Nephron (organoid): ENCODE data around the gene NECAB2.

Source experiments
- H3K27ac Mint-ChIP-seq, 3 experiments: 2 replicates each; pipeline ENCODE4 v1.8.0; 2020; ENCODE audit warnings: mixed read lengths in 3 of 3, mild to moderate bottlenecking in 2 of 3, moderate library complexity in 1 of 3
- H3K27me3 Mint-ChIP-seq: 2 replicates; pipeline ENCODE4 v1.8.0; 2021; ENCODE audit warnings: low read depth, mild to moderate bottlenecking, moderate library complexity, mixed read lengths
- H3K36me3 Mint-ChIP-seq: 2 replicates; pipeline ENCODE4 v1.8.0; 2020; ENCODE audit warnings: low read depth, mixed read lengths
- H3K4me1 Mint-ChIP-seq: 2 replicates; pipeline ENCODE4 v1.8.0; 2020; ENCODE audit warnings: mixed read lengths
- H3K4me3 Mint-ChIP-seq, 3 experiments: 2 replicates each; pipeline ENCODE4 v1.8.0; 2020; ENCODE audit warnings: mild to moderate bottlenecking in 3 of 3, mixed read lengths in 3 of 3, moderate library complexity in 2 of 3
- H3K9me3 Mint-ChIP-seq: 2 replicates; pipeline ENCODE4 v1.8.0; 2020; ENCODE audit warnings: mixed read lengths
- CTCF ChIP-seq, 3 experiments: fragments of 200-600 bp; sonication (generic); IDR thresholded peaks; one replicate each; pipeline ENCODE4 v1.5.0; 2021; ENCODE audit warnings: antibody characterized with exemption in 3 of 3; ENCODE audit not compliant: unreplicated experiment in 3 of 3

Gene NECAB2

GRCh38 chr16:83972256-83973008 is 4.4 kb downstream of the NECAB2 start:
- Mint-ChIP-seq H3K36me3 (no peaks in the 10 kb centered on the region), H3K4me3 (no peak overlapping the region), H3K27ac (no peak overlapping the region), H3K9me3 (no peaks in the 10 kb centered on the region), H3K4me1 (no peaks in the 10 kb centered on the region), H3K27me3 (peaks cover 47% of the 10 kb centered on the region)
- TF ChIP-seq CTCF (IDR thresholded peaks at IDR 0.05; ENCODE audit: unreplicated experiment in 3 of 3): no peak

- Mint-ChIP-seq H3K9me3 (peaks cover 6% of the 10 kb centered on the region), H3K4me1 (no peaks in the 10 kb centered on the region), H3K4me3 (no peak overlapping the region), H3K27ac (no peak overlapping the region), H3K36me3 (peaks cover 3% of the 10 kb centered on the region), H3K27me3 (peaks cover 42% of the 10 kb centered on the region)
- no peak for TF ChIP-seq CTCF (IDR thresholded peaks at IDR 0.05; ENCODE audit: unreplicated experiment in 3 of 3)
These were observed 5.0 kb downstream of the NECAB2 start for GRCh38 chr16:83973077-83973476.

- no peak for TF ChIP-seq CTCF (IDR thresholded peaks at IDR 0.05; ENCODE audit: unreplicated experiment in 3 of 3)
- Mint-ChIP-seq H3K36me3 (peaks cover 9% of the 10 kb centered on the region), H3K27ac (no peak overlapping the region), H3K4me3 (no peak overlapping the region), H3K27me3 (peaks cover 44% of the 10 kb centered on the region), H3K4me1 (no peaks in the 10 kb centered on the region), H3K9me3 (peaks cover 13% of the 10 kb centered on the region)
These were observed 5.7 kb downstream of the NECAB2 start for GRCh38 chr16:83973581-83974385.

GRCh38 chr16:83974475-83974874 is 6.4 kb downstream of the NECAB2 start:
- H3K4me3 Mint-ChIP-seq: no peak overlapping the region

GRCh38 chr16:83975590-83976260 is 7.7 kb downstream of the NECAB2 start:
- Mint-ChIP-seq H3K27ac (no peak overlapping the region), H3K36me3 (peaks cover 13% of the 10 kb centered on the region), H3K9me3 (peaks cover 19% of the 10 kb centered on the region), H3K27me3 (peaks cover 29% of the 10 kb centered on the region), H3K4me3 (no peak overlapping the region), H3K4me1 (no peaks in the 10 kb centered on the region)
- TF ChIP-seq CTCF (IDR thresholded peaks at IDR 0.05; ENCODE audit: unreplicated experiment in 3 of 3): no peak

More at GRCh38 chr16:83974475-83974874, 6.4 kb downstream of the NECAB2 start:
- Mint-ChIP-seq H3K4me1 (no peaks in the 10 kb centered on the region), H3K36me3 (peaks cover 13% of the 10 kb centered on the region), H3K27me3 (peaks cover 42% of the 10 kb centered on the region), H3K9me3 (peaks cover 19% of the 10 kb centered on the region), H3K27ac (no peak overlapping the region)
- TF ChIP-seq CTCF (IDR thresholded peaks at IDR 0.05; ENCODE audit: unreplicated experiment in 3 of 3): no peak
